ENCODE measurements around the gene ASTN2. TPM values are rescaled to one million over a fixed set of nuclear protein-coding genes. Genes with fewer than 3 reads are reported as not detected.

The ASTN2 gene
- total and polyA plus RNA-seq, 9 of the 15 experiments (the other 6 are each of a cell fraction or from before 2014, with no cell fraction given) = 0.56 to 3.5 (median 1.9) TPM

GRCh38 chr9:117232281-117232680, 182.6 kb downstream of the ASTN2 start:
- BruUV-seq (replicated peaks) = no TSS peak
- TF ChIP-seq BACH1 (tag; IDR thresholded peaks at IDR 0.05) = no peak
- TF ChIP-seq FOXM1 (IDR thresholded peaks at IDR 0.05; ENCODE audit: low read depth) = no peak
- no peak for TF ChIP-seq FOXM1 (CRISPR knock-in tag; IDR thresholded peaks at IDR 0.05; ENCODE audit: low read depth)
- TF ChIP-seq MAFG (tag; conservative IDR thresholded peaks at IDR 0.05) = no peak
- no peak for TF ChIP-seq CBX2 (IDR thresholded peaks at IDR 0.05; ENCODE audit: insufficient read depth, low read length, poor library complexity, severe bottlenecking)
- TF ChIP-seq TRIM25 (IDR thresholded peaks at IDR 0.05; ENCODE audit: borderline replicate concordance) = no peak
- TF ChIP-seq BRD4 (IDR thresholded peaks at IDR 0.05) = no peak
- TF ChIP-seq SIRT6 (IDR thresholded peaks at IDR 0.05; ENCODE audit: low read depth, low read length) = no peak
- no peak for TF ChIP-seq LARP7 (IDR thresholded peaks at IDR 0.05)
- no peak for TF ChIP-seq SNIP1 (IDR thresholded peaks at IDR 0.05; ENCODE audit: low read depth)
- no peak for TF ChIP-seq ZNF197 (CRISPR knock-in tag; IDR thresholded peaks at IDR 0.05; ENCODE audit: low read depth)
- no peak for TF ChIP-seq CBFA2T2 (conservative IDR thresholded peaks at IDR 0.05)
- TF ChIP-seq ZNF507 (tag; conservative IDR thresholded peaks at IDR 0.05) = no peak
- Histone ChIP-seq H3K27me3 (ENCODE audit: control insufficient read depth in 2 of 2, insufficient read depth in 2 of 2, low read length in 2 of 2) (no peaks in the 10 kb centered on the region), H3K36me3 (ENCODE audit: control insufficient read depth, insufficient read depth, low read length) (no peaks in the 10 kb centered on the region), H3K4me3 (no peak overlapping the region), H3K27ac (ENCODE audit: extremely low read depth, low read depth, low read length) (no peak overlapping the region), H3K4me1 (replicated peaks in 1 of 2; ENCODE audit: control insufficient read depth in 2 of 2, insufficient read depth in 2 of 2, low read length in 2 of 2) (no peaks in the 10 kb centered on the region), H3K9me1 (ENCODE audit: control insufficient read depth, insufficient read depth, low read length) (no peaks in the 10 kb centered on the region), H3K9me3 (replicated peaks; ENCODE audit: control insufficient read depth, insufficient read depth, low read depth, low read length) (no peaks in the 10 kb centered on the region), H4K20me1 (replicated peaks; ENCODE audit: control insufficient read depth, insufficient read depth, low read length) (no peaks in the 10 kb centered on the region), H2AFZ (ENCODE audit: low read depth, low read length) (no peak overlapping the region), H3K79me2 (ENCODE audit: control insufficient read depth, insufficient read depth, low read length) (no peaks in the 10 kb centered on the region), H3K4me2 (ENCODE audit: insufficient read depth, low read length) (no peak overlapping the region), H3K9ac (ENCODE audit: insufficient read depth in 1 of 2, low read depth in 2 of 2, low read length in 2 of 2) (no peak overlapping the region)
- DNase-seq (ENCODE audit: extremely low read depth in 1 of 4, low spot score in 3 of 4) = no peak
- 0% methylated on average over 1 of the region's 1 CpG for WGBS (ENCODE audit: insufficient coverage, low coverage, missing lambda C conversion rate)
- intact Hi-C loops (cut with micrococcal nuclease) = no loop called here
- in situ Hi-C loops (cut with MboI) = no loop called here
- FAIRE-seq = no peak
- no peak for ATAC-seq
- ChIA-PET POLR2A (no interaction called here), CTCF (ENCODE audit: low intra/inter-chr PET ratio) (no interaction called here)

Measured in K562 (cell line).